Naive thymus-derived CD4-positive, alpha-beta T cell (primary cell): ENCODE data around the gene SIPA1L3. TPM values are rescaled to one million over a fixed set of nuclear protein-coding genes. Genes with fewer than 3 reads are reported as not detected.

Source experiments
- ATAC-seq: fragments of 150-1000 bp; cut with Tn5 transposase; 2 replicates; pipeline ENCODE4 v1.10.0; 2021; ENCODE audit warnings: mild to moderate bottlenecking, moderate library complexity
- CTCF ChIA-PET: fragments of 350-600 bp; sonication (Branson Sonifier 250); formaldehyde crosslinking; loops from one replicate; lab custom pipeline; 2021; ENCODE audit warnings: antibody characterized with exemption; lab: Charles Lee
- POLR2A ChIA-PET: fragments of 350-600 bp; sonication (Branson Sonifier 250); formaldehyde crosslinking; loops from one replicate; lab custom pipeline; 2021; ENCODE audit warnings: antibody characterized with exemption, inconsistent platforms; lab: Charles Lee
- DNase-seq, 9 donors: peaks; one replicate each; pipeline versions ENCODE4 v3.0.0 to v3.0.0-alpha.2; 2020 to 2022; ENCODE audit warnings: mixed read lengths in 1 of 9
- H3K27ac ChIP-seq: one replicate; pipeline ENCODE4 v1.7.0; 2013; ENCODE audit warnings: mild to moderate bottlenecking, low read depth, low read length, moderate library complexity
- H3K27me3 ChIP-seq, 2 donors: one replicate each; pipeline ENCODE4 v1.7.0; 2013; ENCODE audit warnings: low read length in 2 of 2, mild to moderate bottlenecking in 2 of 2, moderate library complexity in 2 of 2; ENCODE audit not compliant: control insufficient read depth in 2 of 2, insufficient read depth in 2 of 2
- H3K36me3 ChIP-seq, 3 experiments: 1 replicate in 2 of 3; 2 replicates in 1 of 3; pipeline ENCODE4 v1.7.0; 2013; ENCODE audit warnings: low read length in 3 of 3, mild to moderate bottlenecking in 3 of 3, moderate library complexity in 1 of 3; ENCODE audit not compliant: insufficient read depth in 3 of 3, control insufficient read depth in 2 of 3
- H3K4me1 ChIP-seq, 2 donors: one replicate each; pipeline ENCODE4 v1.7.0; 2013; ENCODE audit warnings: low read length in 2 of 2, mild to moderate bottlenecking in 2 of 2, moderate library complexity in 1 of 2; ENCODE audit not compliant: control insufficient read depth in 2 of 2, insufficient read depth in 2 of 2
- H3K4me3 ChIP-seq: 2 replicates; pipeline ENCODE4 v1.7.0; 2013; ENCODE audit warnings: mild to moderate bottlenecking, low read length
- H3K9me3 ChIP-seq, 3 experiments: 1 replicate in 2 of 3; 2 replicates in 1 of 3; pipeline ENCODE4 v1.7.0; 2013; ENCODE audit warnings: low read length in 3 of 3; ENCODE audit not compliant: control insufficient read depth in 2 of 3
- H3K27ac Mint-ChIP-seq, 9 donors: one replicate each; pipeline ENCODE4 v1.8.0; 2020 to 2022; ENCODE audit warnings: mixed read lengths in 9 of 9, mild to moderate bottlenecking in 8 of 9, moderate library complexity in 5 of 9, inconsistent platforms in 2 of 9
- H3K27me3 Mint-ChIP-seq, 5 donors: one replicate each; pipeline ENCODE4 v1.8.0; 2021 to 2022; ENCODE audit warnings: mixed read lengths in 5 of 5, mild to moderate bottlenecking in 1 of 5
- H3K36me3 Mint-ChIP-seq, 5 donors: one replicate each; pipeline ENCODE4 v1.8.0; 2020 to 2022; ENCODE audit warnings: mixed read lengths in 5 of 5, mild to moderate bottlenecking in 3 of 5, inconsistent platforms in 1 of 5
- H3K4me1 Mint-ChIP-seq, 7 donors: one replicate each; pipeline ENCODE4 v1.8.0; 2020 to 2022; ENCODE audit warnings: mixed read lengths in 7 of 7, mild to moderate bottlenecking in 3 of 7, inconsistent platforms in 1 of 7
- H3K4me3 Mint-ChIP-seq, 10 donors: one replicate each; pipeline ENCODE4 v1.8.0; 2020 to 2022; ENCODE audit warnings: mild to moderate bottlenecking in 10 of 10, mixed read lengths in 10 of 10, moderate library complexity in 6 of 10, inconsistent platforms in 2 of 10
- H3K9me3 Mint-ChIP-seq, 11 donors: one replicate each; pipeline ENCODE4 v1.8.0; 2020 to 2022; ENCODE audit warnings: mixed read lengths in 11 of 11, mild to moderate bottlenecking in 4 of 11, inconsistent platforms in 1 of 11, moderate library complexity in 1 of 11
- intact Hi-C, 2 donors: fragments of 100-400 bp; cut with micrococcal nuclease; formaldehyde crosslinking; loops; one replicate each; pipeline ENCODE4 v1.15.1; 2023
- polyA plus RNA-seq, 2 donors: library from polyadenylated mRNA; unstranded; fragments of 300-500 nt; fragmentation: Illumina TruSeq; gene quantifications; one replicate each; pipeline ENCODE4 v1.2.3, GENCODE V29; 2021
- total RNA-seq, 6 experiments: library from RNA in 5 of 6; stranded (reverse) in 5 of 6; gene quantifications; 1 replicate in 5 of 6; 2 replicates in 1 of 6; pipeline ENCODE4 v1.2.3 and lab custom pipeline; 2021 to 2026

The SIPA1L3 gene
- total and polyA plus RNA-seq, 7 experiments from 2014 or later = 0.91 to 38.7 (median 22.5) TPM

DNA sequence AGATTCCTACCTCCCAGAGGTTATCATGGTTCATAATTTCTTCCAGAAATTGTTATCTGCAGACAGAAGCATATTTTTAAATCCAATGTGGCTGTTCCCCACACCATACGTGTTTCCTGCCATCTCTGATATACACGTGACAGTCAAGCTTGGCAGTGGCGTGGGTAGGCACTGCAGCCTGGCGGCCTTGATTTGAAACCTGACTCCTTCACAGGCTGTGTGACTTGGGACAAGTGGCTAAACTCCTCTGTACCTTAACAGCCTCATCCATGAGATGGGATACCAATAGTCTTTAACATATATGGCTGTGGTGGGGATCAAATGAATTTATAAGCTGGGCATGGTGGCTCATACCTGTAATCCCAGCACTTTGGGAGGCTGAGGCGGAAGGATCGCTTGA, 283.8 kb downstream of the SIPA1L3 start:
- H3K4me3 Mint-ChIP-seq = no peak overlapping the region
- peaks cover 0 to 6% (median 0%) of the 10 kb centered on the region in 11 donors for H3K9me3 Mint-ChIP-seq
- peaks cover under 1 to 37% (median 16%) of the 10 kb centered on the region in 5 donors for H3K36me3 Mint-ChIP-seq
- ChIA-PET CTCF (no interaction called here), POLR2A (interaction anchor here (1.2 kb wide), 1 partner anchor 14 kb away, joined by 3 read pairs; no protein-coding TSS in a partner anchor)
- H3K4me1 ChIP-seq = no peaks in the 10 kb centered on the region
- H3K36me3 ChIP-seq = peaks cover 0 to 16% (median 0%) of the 10 kb centered on the region in 3 experiments
- H3K27ac ChIP-seq = no peak overlapping the region
- intact Hi-C loops = no loop called here
- peaks cover 0 to 5% (median 4%) of the 10 kb centered on the region in 7 donors for H3K4me1 Mint-ChIP-seq
- H3K9me3 ChIP-seq = no peaks in the 10 kb centered on the region
- no peaks in the 10 kb centered on the region for H3K27me3 Mint-ChIP-seq
- H3K27ac Mint-ChIP-seq = no peak overlapping the region
- no peak overlapping the region for H3K4me3 ChIP-seq
- no peak for DNase-seq
- ATAC-seq = no peak
- no peaks in the 10 kb centered on the region for H3K27me3 ChIP-seq

DNA sequence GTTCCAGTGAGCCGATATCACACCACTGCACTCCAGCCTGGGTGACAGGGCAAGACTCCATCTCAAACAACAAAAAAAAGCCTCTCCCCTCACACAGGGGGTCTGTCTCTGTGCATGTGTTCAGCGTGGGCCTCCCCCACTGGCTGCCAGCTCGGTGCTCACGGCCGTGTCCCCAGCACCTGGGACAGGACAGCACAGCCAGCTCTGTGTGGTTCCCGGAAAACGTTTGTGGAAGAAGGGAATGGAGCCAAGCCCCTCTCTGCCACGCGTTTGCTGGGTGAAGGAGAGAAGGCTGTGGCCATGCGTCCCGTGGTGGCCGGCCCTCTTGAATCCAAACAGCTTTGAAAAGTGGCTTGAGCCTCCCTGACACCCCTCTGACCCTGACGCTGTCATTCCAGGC, 284.7 kb downstream of the SIPA1L3 start:
- ATAC-seq = no peak
- no peak overlapping the region for H3K27ac ChIP-seq
- H3K27me3 ChIP-seq = no peaks in the 10 kb centered on the region
- Mint-ChIP-seq H3K4me3 (no peak overlapping the region), H3K27ac (no peak overlapping the region), H3K36me3 (peaks cover 5 to 42% (median 13%) of the 10 kb centered on the region in 5 donors), H3K27me3 (no peaks in the 10 kb centered on the region), H3K9me3 (peaks cover 0 to 8% (median 0%) of the 10 kb centered on the region in 11 donors), H3K4me1 (peaks cover 0 to 12% (median 4%) of the 10 kb centered on the region in 7 donors)
- peaks cover 0 to 14% (median 0%) of the 10 kb centered on the region in 3 experiments for H3K36me3 ChIP-seq
- H3K9me3 ChIP-seq = no peaks in the 10 kb centered on the region
- POLR2A ChIA-PET = no interaction called here
- H3K4me1 ChIP-seq = no peaks in the 10 kb centered on the region
- intact Hi-C loops = no loop called here
- CTCF ChIA-PET = no interaction called here
- no peak for DNase-seq
- no peak overlapping the region for H3K4me3 ChIP-seq

DNA sequence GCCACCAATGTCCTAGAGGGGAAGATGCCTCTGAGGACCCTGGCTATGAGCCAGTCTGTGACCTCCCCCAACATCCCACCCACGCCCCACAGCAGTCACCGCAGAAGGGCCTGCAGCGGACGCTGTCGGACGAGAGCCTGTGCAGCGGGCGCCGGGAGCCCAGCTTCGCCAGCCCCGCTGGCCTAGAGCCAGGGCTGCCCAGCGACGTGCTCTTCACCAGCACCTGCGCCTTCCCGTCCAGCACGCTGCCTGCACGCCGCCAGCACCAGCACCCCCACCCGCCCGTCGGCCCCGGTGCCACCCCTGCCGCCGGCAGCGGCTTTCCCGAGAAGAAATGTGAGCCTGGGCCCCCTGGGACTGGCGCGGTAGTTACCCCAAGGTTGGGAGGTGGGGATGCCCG, 286.4 kb downstream of the SIPA1L3 start:
- Histone ChIP-seq H3K4me1 (no peaks in the 10 kb centered on the region), H3K27me3 (no peaks in the 10 kb centered on the region), H3K4me3 (no peak overlapping the region), H3K27ac (no peak overlapping the region), H3K9me3 (no peaks in the 10 kb centered on the region), H3K36me3 (peaks cover 0 to 23% (median 0%) of the 10 kb centered on the region in 3 experiments)
- peaks cover 0 to 12% (median 4%) of the 10 kb centered on the region in 7 donors for H3K4me1 Mint-ChIP-seq
- H3K27ac Mint-ChIP-seq = no peak overlapping the region
- H3K4me3 Mint-ChIP-seq = no peak overlapping the region
- ChIA-PET POLR2A (no interaction called here), CTCF (no interaction called here)
- peaks cover 5 to 57% (median 18%) of the 10 kb centered on the region in 5 donors for H3K36me3 Mint-ChIP-seq
- peaks cover 0 to 8% (median 0%) of the 10 kb centered on the region in 11 donors for H3K9me3 Mint-ChIP-seq
- ATAC-seq (no peak), DNase-seq (no peak)
- H3K27me3 Mint-ChIP-seq = no peaks in the 10 kb centered on the region
- intact Hi-C loops = no loop called here

DNA sequence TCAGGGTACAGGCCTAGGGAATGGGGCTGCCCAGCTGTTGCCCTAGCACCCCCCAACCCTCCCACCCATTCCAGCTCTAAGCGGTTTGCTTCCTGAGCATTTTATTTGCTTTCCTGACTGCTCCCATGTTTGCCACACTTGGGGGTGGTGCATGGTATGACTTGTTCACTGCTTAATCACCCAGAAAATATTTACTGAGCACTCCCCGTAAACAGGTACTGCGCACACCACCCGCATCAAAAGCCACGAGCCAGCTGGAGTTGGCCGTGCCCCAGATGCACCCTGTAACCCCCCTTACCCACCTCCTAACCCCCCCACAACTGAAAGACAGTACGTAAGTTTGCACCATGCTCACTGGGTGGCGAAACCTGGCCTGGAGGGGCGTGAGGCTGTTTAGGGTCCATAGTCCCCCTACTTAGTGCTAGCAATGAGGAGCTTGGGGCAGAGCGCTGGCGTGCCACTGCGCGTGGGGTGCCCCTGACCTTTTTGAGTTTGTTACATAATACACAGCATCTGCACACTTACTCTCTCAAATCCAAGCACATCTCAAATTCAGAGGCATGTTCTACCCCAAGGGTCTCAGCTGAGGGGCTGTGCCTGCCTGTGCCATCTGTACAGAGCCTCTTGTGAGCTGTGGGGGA, 287.2 kb downstream of the SIPA1L3 start:
- H3K4me3 Mint-ChIP-seq = no peak overlapping the region
- H3K4me3 ChIP-seq = no peak overlapping the region
- POLR2A ChIA-PET = no interaction called here
- H3K27me3 Mint-ChIP-seq = no peaks in the 10 kb centered on the region
- ATAC-seq (no peak), DNase-seq (no peak)
- H3K9me3 ChIP-seq = no peaks in the 10 kb centered on the region
- H3K9me3 Mint-ChIP-seq = peaks cover 0 to 8% (median 0%) of the 10 kb centered on the region in 11 donors
- H3K27me3 ChIP-seq = no peaks in the 10 kb centered on the region
- intact Hi-C loops = no loop called here
- H3K27ac ChIP-seq = no peak overlapping the region
- peaks cover 0 to 12% (median 0%) of the 10 kb centered on the region in 7 donors for H3K4me1 Mint-ChIP-seq
- peaks cover 0 to 31% (median 0%) of the 10 kb centered on the region in 3 experiments for H3K36me3 ChIP-seq
- no peaks in the 10 kb centered on the region for H3K4me1 ChIP-seq
- H3K36me3 Mint-ChIP-seq = peaks cover 5 to 56% (median 13%) of the 10 kb centered on the region in 5 donors
- CTCF ChIA-PET = no interaction called here
- H3K27ac Mint-ChIP-seq = no peak overlapping the region

DNA sequence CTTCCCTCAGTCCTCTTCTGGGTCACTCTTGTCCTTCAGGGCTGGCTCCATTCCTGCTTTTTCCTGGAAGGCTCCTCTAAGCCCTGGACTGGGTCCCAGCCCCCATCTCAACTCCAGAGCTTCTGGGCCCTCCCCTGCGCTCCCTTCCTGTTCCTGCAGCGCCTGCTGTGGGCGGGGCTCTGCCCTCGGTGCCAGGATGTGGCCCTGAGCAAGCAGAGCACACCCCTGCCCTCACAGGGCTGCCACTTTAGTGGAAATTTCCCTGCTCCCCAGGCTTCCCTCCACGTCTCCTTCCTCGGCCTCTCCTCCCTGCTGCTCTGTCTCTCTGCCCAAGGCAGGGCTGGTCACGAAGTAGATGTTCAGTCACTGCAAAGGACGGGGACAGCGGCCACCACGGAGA, 288.2 kb downstream of the SIPA1L3 start:
- ATAC-seq (no peak), DNase-seq (no peak)
- CTCF ChIA-PET = no interaction called here
- Histone ChIP-seq H3K4me3 (no peak overlapping the region), H3K27me3 (no peaks in the 10 kb centered on the region), H3K9me3 (no peaks in the 10 kb centered on the region), H3K4me1 (no peaks in the 10 kb centered on the region), H3K27ac (no peak overlapping the region), H3K36me3 (peaks cover 0 to 34% (median 0%) of the 10 kb centered on the region in 3 experiments)
- H3K4me3 Mint-ChIP-seq = no peak overlapping the region
- H3K27me3 Mint-ChIP-seq = no peaks in the 10 kb centered on the region
- intact Hi-C loops = no loop called here
- peaks cover 0 to 7% (median 0%) of the 10 kb centered on the region in 7 donors for H3K4me1 Mint-ChIP-seq
- H3K36me3 Mint-ChIP-seq = peaks cover 5 to 54% (median 13%) of the 10 kb centered on the region in 5 donors
- POLR2A ChIA-PET = no interaction called here
- peaks cover 0 to 8% (median 0%) of the 10 kb centered on the region in 11 donors for H3K9me3 Mint-ChIP-seq
- H3K27ac Mint-ChIP-seq = no peak overlapping the region

DNA sequence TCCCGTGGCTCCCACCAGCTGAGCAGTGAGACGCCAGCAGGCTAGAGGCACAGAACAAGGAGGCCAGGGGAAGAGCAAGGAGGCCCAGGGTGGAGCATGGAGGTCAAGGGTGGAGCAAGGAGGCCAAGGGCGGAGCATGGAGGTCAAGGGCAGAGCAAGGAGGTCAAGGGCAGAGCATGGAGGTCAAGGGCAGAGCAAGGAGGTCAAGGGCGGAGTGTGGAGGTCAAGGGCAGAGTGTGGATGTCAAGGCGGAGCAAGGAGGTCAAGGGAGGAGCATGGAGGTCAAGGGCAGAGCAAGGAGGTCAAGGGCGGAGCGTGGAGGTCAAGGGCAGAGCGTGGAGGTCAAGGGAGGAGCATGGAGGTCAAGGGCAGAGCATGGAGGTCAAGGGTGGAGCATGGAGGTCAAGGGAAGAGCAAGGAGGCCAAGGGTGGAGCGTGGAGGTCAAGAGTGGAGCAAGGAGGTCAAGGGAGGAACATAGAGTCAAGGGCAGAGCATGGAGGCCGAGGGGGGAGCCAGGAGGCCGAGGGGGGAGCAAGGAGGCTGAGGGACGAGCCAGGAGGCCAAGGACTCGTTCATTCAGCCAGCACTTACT, 289.3 kb downstream of the SIPA1L3 start:
- H3K27me3 ChIP-seq = no peaks in the 10 kb centered on the region
- intact Hi-C loops = no loop called here
- ChIA-PET POLR2A (no interaction called here), CTCF (no interaction called here)
- Mint-ChIP-seq H3K36me3 (peaks cover 5 to 59% (median 17%) of the 10 kb centered on the region in 5 donors), H3K4me1 (peaks cover 0 to 6% (median 0%) of the 10 kb centered on the region in 7 donors), H3K9me3 (peaks cover 0 to 8% (median 0%) of the 10 kb centered on the region in 11 donors), H3K27me3 (no peaks in the 10 kb centered on the region), H3K4me3 (no peak overlapping the region), H3K27ac (peak overlapping the region in 1 of 9 donors; percentile 47)
- H3K9me3 ChIP-seq = no peaks in the 10 kb centered on the region
- H3K4me3 ChIP-seq = no peak overlapping the region
- ATAC-seq (no peak), DNase-seq (no peak)
- H3K27ac ChIP-seq = no peak overlapping the region
- H3K4me1 ChIP-seq = no peaks in the 10 kb centered on the region
- peaks cover 0 to 36% (median 0%) of the 10 kb centered on the region in 3 experiments for H3K36me3 ChIP-seq
